Measurements from ENCODE around the gene TMED9. TPM values are rescaled to one million over a fixed set of nuclear protein-coding genes. Genes with fewer than 3 reads are reported as not detected.

Gene TMED9
- total and polyA plus RNA-seq, 4 donors = 76.4 to 325 (median 182) TPM

DNA sequence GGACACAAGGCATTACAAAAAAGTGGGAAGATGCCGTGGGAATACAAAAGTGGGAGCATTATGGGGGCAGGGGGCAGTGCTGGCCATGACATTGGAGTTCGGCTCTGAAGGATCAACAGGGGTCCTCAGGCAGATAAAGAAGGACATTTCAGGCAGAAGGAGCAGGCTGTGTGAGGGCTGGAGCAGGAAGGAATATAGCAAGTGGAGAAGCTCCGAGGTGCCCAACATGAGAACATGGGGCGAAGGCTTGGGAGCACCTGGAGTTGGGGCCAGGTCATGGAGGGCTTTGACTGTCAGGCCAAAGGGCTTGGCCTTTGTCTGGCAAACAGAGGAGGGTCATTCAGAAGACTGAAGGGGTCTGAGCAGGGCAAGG, 10.4 kb downstream of the TMED9 start:
- Histone ChIP-seq H3K9me3 (ENCODE audit: control insufficient read depth in 4 of 4, insufficient read depth in 3 of 4, low read length in 3 of 4) (no peaks in the 10 kb centered on the region), H3K27ac (ENCODE audit: low read depth in 1 of 2, low read length in 1 of 2) (no peak overlapping the region), H3K9ac (ENCODE audit: insufficient read depth in 1 of 2, low read length in 2 of 2) (no peak overlapping the region), H3K4me1 (ENCODE audit: control insufficient read depth in 5 of 5, insufficient read depth in 5 of 5, low read length in 5 of 5) (peaks cover 0 to 14% (median 7%) of the 10 kb centered on the region in 5 donors), H3K27me3 (ENCODE audit: control insufficient read depth in 3 of 3, insufficient read depth in 3 of 3, low read length in 2 of 3) (no peaks in the 10 kb centered on the region), H3K4me3 (no peak overlapping the region), H3K36me3 (ENCODE audit: control insufficient read depth in 4 of 4, insufficient read depth in 4 of 4, low read length in 4 of 4) (no peaks in the 10 kb centered on the region)
- no peak for TF ChIP-seq CTCF (IDR thresholded peaks at IDR 0.05; ENCODE audit: control extremely low read depth, extremely low read depth)
- WGBS, 2 donors = 94 to 98% methylated on average over 4 of the region's 4 CpGs
- ATAC-seq (ENCODE audit: insufficient read depth, low FRiP score) (no peak), DNase-seq (no peak)

GRCh38 chr5:177603631-177604030, 11.6 kb downstream of the TMED9 start:
- Histone ChIP-seq H3K27ac (ENCODE audit: low read depth in 1 of 2, low read length in 1 of 2) (no peak overlapping the region), H3K4me3 (no peak overlapping the region), H3K9me3 (ENCODE audit: control insufficient read depth in 4 of 4, insufficient read depth in 3 of 4, low read length in 3 of 4) (no peaks in the 10 kb centered on the region), H3K9ac (ENCODE audit: insufficient read depth in 1 of 2, low read length in 2 of 2) (no peak overlapping the region), H3K27me3 (ENCODE audit: control insufficient read depth in 3 of 3, insufficient read depth in 3 of 3, low read length in 2 of 3) (no peaks in the 10 kb centered on the region), H3K4me1 (ENCODE audit: control insufficient read depth in 5 of 5, insufficient read depth in 5 of 5, low read length in 5 of 5) (peaks cover 0 to 17% (median 7%) of the 10 kb centered on the region in 5 donors), H3K36me3 (ENCODE audit: control insufficient read depth in 4 of 4, insufficient read depth in 4 of 4, low read length in 4 of 4) (peaks cover 0 to 2% (median 0%) of the 10 kb centered on the region in 4 donors)
- WGBS, 2 donors = 82 to 84% methylated on average over 8 of the region's 8 CpGs
- DNase-seq (no peak), ATAC-seq (ENCODE audit: insufficient read depth, low FRiP score) (no peak)
- TF ChIP-seq CTCF (IDR thresholded peaks at IDR 0.05; ENCODE audit: control extremely low read depth, extremely low read depth) = no peak

DNA sequence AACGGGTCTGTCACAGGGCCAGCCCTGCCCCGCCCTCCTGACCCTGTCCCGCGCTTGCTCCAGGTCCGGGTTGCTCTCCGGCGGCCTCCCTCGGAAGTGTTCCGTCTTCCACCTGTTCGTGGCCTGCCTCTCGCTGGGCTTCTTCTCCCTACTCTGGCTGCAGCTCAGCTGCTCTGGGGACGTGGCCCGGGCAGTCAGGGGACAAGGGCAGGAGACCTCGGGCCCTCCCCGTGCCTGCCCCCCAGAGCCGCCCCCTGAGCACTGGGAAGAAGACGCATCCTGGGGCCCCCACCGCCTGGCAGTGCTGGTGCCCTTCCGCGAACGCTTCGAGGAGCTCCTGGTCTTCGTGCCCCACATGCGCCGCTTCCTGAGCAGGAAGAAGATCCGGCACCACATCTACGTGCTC, 12.1 kb downstream of the TMED9 start:
- H3K27me3 ChIP-seq (ENCODE audit: control insufficient read depth in 3 of 3, insufficient read depth in 3 of 3, low read length in 2 of 3) = no peaks in the 10 kb centered on the region
- WGBS, 2 donors = 93 to 94% methylated on average over 27 of the region's 27 CpGs
- H3K9me3 ChIP-seq (ENCODE audit: control insufficient read depth in 4 of 4, insufficient read depth in 3 of 4, low read length in 3 of 4) = no peaks in the 10 kb centered on the region
- H3K9ac ChIP-seq (ENCODE audit: insufficient read depth in 1 of 2, low read length in 2 of 2) = no peak overlapping the region
- TF ChIP-seq CTCF (IDR thresholded peaks at IDR 0.05; ENCODE audit: control extremely low read depth, extremely low read depth) = no peak
- H3K36me3 ChIP-seq (ENCODE audit: control insufficient read depth in 4 of 4, insufficient read depth in 4 of 4, low read length in 4 of 4) = peaks cover 0 to 3% (median 1%) of the 10 kb centered on the region in 4 donors
- no peak overlapping the region for H3K27ac ChIP-seq (ENCODE audit: low read depth in 1 of 2, low read length in 1 of 2)
- no peak for ATAC-seq (ENCODE audit: insufficient read depth, low FRiP score)
- peaks cover 0 to 17% (median 7%) of the 10 kb centered on the region in 5 donors for H3K4me1 ChIP-seq (ENCODE audit: control insufficient read depth in 5 of 5, insufficient read depth in 5 of 5, low read length in 5 of 5)
- no peak for DNase-seq
- H3K4me3 ChIP-seq = no peak overlapping the region

DNA sequence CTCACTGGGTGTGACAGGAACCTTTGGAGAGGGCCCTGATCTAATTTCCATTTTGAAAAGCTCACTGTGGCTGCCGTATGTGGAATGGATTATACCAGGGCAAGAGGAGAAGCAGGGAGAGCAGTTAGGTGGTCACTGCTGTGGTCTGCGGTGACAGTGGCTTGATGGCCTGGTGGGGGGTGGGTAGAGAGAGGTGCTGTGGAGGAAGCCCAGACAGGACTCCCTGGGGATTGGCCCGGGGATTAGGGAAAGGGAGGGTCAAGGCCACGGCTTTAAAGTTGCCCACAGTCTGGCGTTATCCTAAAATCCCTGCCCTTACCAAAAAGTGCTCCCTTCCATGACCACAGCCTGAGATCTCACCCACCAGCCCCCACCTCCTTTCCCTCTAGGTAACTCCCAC, 12.7 kb downstream of the TMED9 start:
- Histone ChIP-seq H3K27ac (ENCODE audit: low read depth in 1 of 2, low read length in 1 of 2) (no peak overlapping the region), H3K27me3 (ENCODE audit: control insufficient read depth in 3 of 3, insufficient read depth in 3 of 3, low read length in 2 of 3) (no peaks in the 10 kb centered on the region), H3K9me3 (ENCODE audit: control insufficient read depth in 4 of 4, insufficient read depth in 3 of 4, low read length in 3 of 4) (no peaks in the 10 kb centered on the region), H3K4me3 (no peak overlapping the region), H3K36me3 (ENCODE audit: control insufficient read depth in 4 of 4, insufficient read depth in 4 of 4, low read length in 4 of 4) (peaks cover 0 to 9% (median 2%) of the 10 kb centered on the region in 4 donors), H3K9ac (ENCODE audit: insufficient read depth in 1 of 2, low read length in 2 of 2) (no peak overlapping the region), H3K4me1 (ENCODE audit: control insufficient read depth in 5 of 5, insufficient read depth in 5 of 5, low read length in 5 of 5) (peaks cover 0 to 17% (median 7%) of the 10 kb centered on the region in 5 donors)
- no peak for TF ChIP-seq CTCF (IDR thresholded peaks at IDR 0.05; ENCODE audit: control extremely low read depth, extremely low read depth)
- WGBS, 2 donors = 86 to 91% methylated on average over 5 of the region's 5 CpGs
- ATAC-seq (ENCODE audit: insufficient read depth, low FRiP score) = no peak
- DNase-seq = no peak
